Osteocyte (in vitro differentiated cells): ENCODE data around the gene RBM23. TPM values are rescaled to one million over a fixed set of nuclear protein-coding genes. Genes with fewer than 3 reads are reported as not detected.
A peak's percentile ranks its signal among the peaks of the same experiment; 100 is the strongest.
"Not testable (repeated sequence)": the region's sequence is repeated elsewhere in the genome, so short reads cannot be mapped to it uniquely, and the experiment has no call there.

Experiments
- DNase-seq: peaks from one replicate; pipeline ENCODE4 v3.0.0; 2021; ENCODE audit warnings: mixed read lengths; ENCODE audit not compliant: unreplicated experiment; ENCODE audit errors: extremely low spot score
- H3K27ac Mint-ChIP-seq: one replicate; pipeline ENCODE4 v1.8.0; 2021; ENCODE audit warnings: mild to moderate bottlenecking, mixed read lengths; ENCODE audit not compliant: unreplicated experiment
- H3K27me3 Mint-ChIP-seq: one replicate; pipeline ENCODE4 v1.8.0; 2021; ENCODE audit warnings: mixed read lengths; ENCODE audit not compliant: unreplicated experiment
- H3K36me3 Mint-ChIP-seq: one replicate; pipeline ENCODE4 v1.8.0; 2021; ENCODE audit warnings: mixed read lengths; ENCODE audit not compliant: unreplicated experiment
- H3K4me1 Mint-ChIP-seq: one replicate; pipeline ENCODE4 v1.8.0; 2021; ENCODE audit warnings: mixed read lengths; ENCODE audit not compliant: unreplicated experiment
- H3K4me3 Mint-ChIP-seq: one replicate; pipeline ENCODE4 v1.8.0; 2021; ENCODE audit warnings: mild to moderate bottlenecking, moderate library complexity, mixed read lengths; ENCODE audit not compliant: unreplicated experiment
- H3K9me3 Mint-ChIP-seq: one replicate; pipeline ENCODE4 v1.8.0; 2021; ENCODE audit warnings: mixed read lengths; ENCODE audit not compliant: unreplicated experiment
- CTCF ChIP-seq: fragments of 200-600 bp; sonication (generic); IDR thresholded peaks from 2 replicates; pipeline ENCODE4 v1.5.0; 2021; ENCODE audit warnings: antibody characterized with exemption, mild to moderate bottlenecking, moderate library complexity
- total RNA-seq: library from RNA; stranded (reverse); gene quantifications from 2 replicates; pipeline ENCODE4 v1.2.1, GENCODE V29; 2021

The RBM23 gene
- total RNA-seq, 1 donor from 2014 or later = 93.3 TPM

DNA sequence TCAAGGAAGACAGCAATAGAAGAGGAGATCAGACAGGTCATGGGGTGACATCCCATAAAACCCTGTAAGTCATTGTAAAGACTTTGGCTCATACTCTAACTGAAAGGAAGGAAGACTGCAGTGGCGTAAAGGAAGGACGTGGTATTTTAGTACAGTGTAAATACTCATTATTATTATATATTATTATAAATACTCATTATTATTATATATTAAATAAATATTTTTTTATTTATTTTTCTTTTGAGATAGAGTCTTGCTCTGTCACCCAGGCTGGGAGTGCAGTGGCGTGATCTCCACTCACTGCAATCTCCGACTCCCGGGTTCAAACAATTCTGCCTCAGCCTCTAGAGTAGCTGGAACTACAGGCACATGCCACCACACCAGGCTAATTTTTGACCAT lies 62.5 kb downstream of the RBM23 start:
- H3K4me1 Mint-ChIP-seq = peaks cover 25% of the 10 kb centered on the region
- no peak overlapping the region for H3K4me3 Mint-ChIP-seq
- no peaks in the 10 kb centered on the region for H3K9me3 Mint-ChIP-seq
- H3K27ac Mint-ChIP-seq = no peak overlapping the region
- no peaks in the 10 kb centered on the region for H3K27me3 Mint-ChIP-seq
- no peak for TF ChIP-seq CTCF
- no peaks in the 10 kb centered on the region for H3K36me3 Mint-ChIP-seq
- DNase-seq = no peak

GRCh38 chr14:22854963-22855724 lies 63.8 kb downstream of the RBM23 start:
- Mint-ChIP-seq H3K4me1 (peaks cover 38% of the 10 kb centered on the region), H3K4me3 (no peak overlapping the region), H3K27me3 (no peaks in the 10 kb centered on the region), H3K9me3 (no peaks in the 10 kb centered on the region), H3K36me3 (no peaks in the 10 kb centered on the region), H3K27ac (no peak overlapping the region)
- DNase-seq = no peak
- no peak for TF ChIP-seq CTCF

GRCh38 chr14:22854296-22854695 lies 64.7 kb downstream of the RBM23 start:
- H3K9me3 Mint-ChIP-seq, H3K27ac Mint-ChIP-seq, DNase-seq, H3K27me3 Mint-ChIP-seq, H3K36me3 Mint-ChIP-seq, H3K4me3 Mint-ChIP-seq: not testable (repeated sequence)
- peaks cover 45% of the 10 kb centered on the region for H3K4me1 Mint-ChIP-seq

GRCh38 chr14:22852940-22853767 lies 65.8 kb downstream of the RBM23 start:
- peaks cover 50% of the 10 kb centered on the region for H3K4me1 Mint-ChIP-seq
- peak; percentile 87 for TF ChIP-seq CTCF
- peak overlapping the region; percentile 68 for H3K4me3 Mint-ChIP-seq
- peak; percentile 97 for DNase-seq
- no peaks in the 10 kb centered on the region for H3K36me3 Mint-ChIP-seq
- H3K9me3 Mint-ChIP-seq = no peaks in the 10 kb centered on the region
- peak overlapping the region; percentile 78 for H3K27ac Mint-ChIP-seq
- H3K27me3 Mint-ChIP-seq = no peaks in the 10 kb centered on the region

- Mint-ChIP-seq H3K4me1 (peaks cover 53% of the 10 kb centered on the region), H3K36me3 (peaks cover 5% of the 10 kb centered on the region), H3K27me3 (no peaks in the 10 kb centered on the region), H3K4me3 (no peak overlapping the region), H3K9me3 (no peaks in the 10 kb centered on the region), H3K27ac (peak overlapping the region; percentile 78)
- no peak for DNase-seq
- no peak for TF ChIP-seq CTCF
Measured at GRCh38 chr14:22852599-22852939, 66.4 kb downstream of the RBM23 start.

DNA sequence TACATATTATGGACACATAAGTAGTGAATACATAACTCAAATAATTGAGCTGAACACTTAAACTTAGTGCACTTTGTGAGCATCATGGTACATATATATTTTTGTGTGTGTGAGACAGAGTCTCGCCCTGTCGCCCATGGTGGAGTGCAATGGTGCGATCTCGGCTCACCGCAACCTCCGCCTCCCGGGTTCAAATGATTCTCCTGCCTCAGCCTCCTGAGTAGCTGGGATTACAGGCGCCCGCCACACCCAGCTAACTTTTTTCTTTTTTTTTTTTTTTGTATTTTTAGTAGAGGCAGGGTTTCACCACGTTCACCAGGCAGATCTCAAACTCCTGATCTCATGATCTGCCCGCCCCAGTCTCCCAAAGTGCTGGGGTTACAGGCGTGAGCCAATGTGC lies 66.8 kb downstream of the RBM23 start:
- not testable (repeated sequence) for H3K36me3 Mint-ChIP-seq, H3K4me3 Mint-ChIP-seq, H3K9me3 Mint-ChIP-seq, H3K27me3 Mint-ChIP-seq, DNase-seq, H3K27ac Mint-ChIP-seq
- H3K4me1 Mint-ChIP-seq = peaks cover 56% of the 10 kb centered on the region
